HepG2 (cell line): Measurements from ENCODE around the gene HNRNPF. TPM values are rescaled to one million over a fixed set of nuclear protein-coding genes. Genes with fewer than 3 reads are reported as not detected.

ENCODE experiments used
- AGO1 ChIP-seq: fragments of 200-400 bp; formaldehyde crosslinking; IDR thresholded peaks from 2 replicates; pipeline ENCODE4 v1.6.1; 2017; ENCODE audit warnings: mild to moderate bottlenecking, low read depth, low read length, moderate library complexity; ENCODE audit not compliant: poor library complexity, severe bottlenecking
- ARID4A ChIP-seq: sonication (generic); formaldehyde crosslinking; IDR thresholded peaks from 2 replicates; pipeline ENCODE4 v1.5.0; 2020; ENCODE audit warnings: mild to moderate bottlenecking, missing genetic modification reagents, borderline replicate concordance
- ATF6 ChIP-seq: sonication (generic); formaldehyde crosslinking; conservative IDR thresholded peaks from 2 replicates; pipeline ENCODE4 v1.4.0; 2020; ENCODE audit warnings: missing genetic modification reagents
- CENPT ChIP-seq: sonication (generic); formaldehyde crosslinking; IDR thresholded peaks from 2 replicates; pipeline ENCODE4 v1.8.0; 2022; ENCODE audit warnings: low read depth, mild to moderate bottlenecking, moderate library complexity, missing genetic modification reagents
- ERF ChIP-seq: IDR thresholded peaks from 2 replicates; pipeline ENCODE4 v1.6.1; 2018; ENCODE audit warnings: missing biosample characterization, missing genetic modification reagents
- FOXA3 ChIP-seq: IDR thresholded peaks from 2 replicates; pipeline ENCODE4 v1.6.1; 2016; ENCODE audit warnings: missing genetic modification reagents, missing compliant biosample characterization
- HOXD1 ChIP-seq: sonication (generic); formaldehyde crosslinking; IDR thresholded peaks from 2 replicates; pipeline ENCODE4 v1.5.0; 2020; ENCODE audit warnings: missing genetic modification reagents
- KDM2A ChIP-seq: sonication (generic); formaldehyde crosslinking; IDR thresholded peaks from 2 replicates; pipeline ENCODE4 v1.4.0; 2020; ENCODE audit warnings: low read depth, missing genetic modification reagents, borderline replicate concordance
- MED13 ChIP-seq: sonication (generic); formaldehyde crosslinking; IDR thresholded peaks from 2 replicates; pipeline ENCODE4 v1.5.0; 2020; ENCODE audit warnings: missing genetic modification reagents
- MEF2D ChIP-seq: sonication (generic); formaldehyde crosslinking; IDR thresholded peaks from 2 replicates; pipeline ENCODE4 v1.5.1; 2020; ENCODE audit warnings: mild to moderate bottlenecking, missing genetic modification reagents
- MIXL1 ChIP-seq: IDR thresholded peaks from 2 replicates; pipeline ENCODE4 v1.6.1; 2016
- MTA3 ChIP-seq: sonication (generic); formaldehyde crosslinking; IDR thresholded peaks from 2 replicates; pipeline ENCODE4 v1.4.0; 2020; ENCODE audit warnings: missing genetic modification reagents
- SKI ChIP-seq: fragments of 450-650 bp; IDR thresholded peaks from one replicate; pipeline ENCODE4 v1.6.1; 2018; ENCODE audit warnings: mild to moderate bottlenecking; ENCODE audit not compliant: partially characterized antibody
- TEF ChIP-seq: sonication (generic); formaldehyde crosslinking; IDR thresholded peaks from 2 replicates; pipeline ENCODE4 v1.5.0; 2020; ENCODE audit warnings: missing genetic modification reagents
- ZBTB39 ChIP-seq: sonication (generic); formaldehyde crosslinking; IDR thresholded peaks from 2 replicates; pipeline ENCODE4 v1.5.0; 2020; ENCODE audit warnings: missing genetic modification reagents
- ZKSCAN5 ChIP-seq: sonication (generic); formaldehyde crosslinking; IDR thresholded peaks from 2 replicates; pipeline ENCODE4 v1.5.1; 2020; ENCODE audit warnings: mild to moderate bottlenecking, missing genetic modification reagents
- ZNF737 ChIP-seq: sonication (generic); formaldehyde crosslinking; IDR thresholded peaks from 2 replicates; pipeline ENCODE4 v1.5.0; 2020; ENCODE audit warnings: missing genetic modification reagents, mild to moderate bottlenecking, borderline replicate concordance
- ZNF747 ChIP-seq: sonication (generic); formaldehyde crosslinking; IDR thresholded peaks from 2 replicates; pipeline ENCODE4 v1.8.1; 2023; ENCODE audit warnings: missing genetic modification reagents, mild to moderate bottlenecking, borderline replicate concordance
- ZNF839 ChIP-seq: sonication (generic); formaldehyde crosslinking; IDR thresholded peaks from 2 replicates; pipeline ENCODE4 v1.4.0; 2020; ENCODE audit warnings: missing genetic modification reagents, mild to moderate bottlenecking, borderline replicate concordance
- polyA plus RNA-seq, 8 experiments: library from polyadenylated mRNA; depleted of rRNA in 3 of 8; stranded (reverse) in 7 of 8; unstranded in 1 of 8; fragments of >200 nt; fragmentation: Illumina TruSeq in 4 of 8; extraction: Trizol in 4 of 8; gene quantifications; 2 replicates each; pipeline versions ENCODE4 v1.2.1 to v1.2.3, GENCODE V29; 2011 to 2016; ENCODE audit warnings: low read depth in 4 of 8, missing spikeins in 1 of 8, mixed read lengths in 1 of 8; ENCODE audit not compliant: insufficient read depth in 1 of 8
- total RNA-seq, 5 experiments: library from RNA; depleted of rRNA; stranded (reverse); fragments of >200 nt; fragmentation: Illumina TruSeq; extraction: Trizol; gene quantifications; 2 replicates each; pipeline ENCODE4 v1.2.3, GENCODE V29; 2016; ENCODE audit warnings: low read depth in 1 of 5

Gene HNRNPF
- total and polyA plus RNA-seq, 2 of the 13 experiments (the other 11 are each of a cell fraction or from before 2014, with no cell fraction given): 166 to 308 TPM

- peak; percentile 92; the same call in 1 of the 2 replicates for TF ChIP-seq ZNF737 (CRISPR knock-in tag)
- peak; percentile 97; the same call in 1 of the 2 replicates for TF ChIP-seq ARID4A (CRISPR knock-in tag)
- TF ChIP-seq MIXL1 (CRISPR knock-in tag): 0 out of 2 replicates have a peak, but pooled peaks have one; percentile 9
- peak; percentile 18; the same call in 1 of the 2 replicates for TF ChIP-seq HOXD1 (CRISPR knock-in tag)
- peak; percentile 91 for TF ChIP-seq ERF
- TF ChIP-seq ZKSCAN5 (CRISPR knock-in tag): no peak
- TF ChIP-seq SKI: peak; percentile 36
- peak; percentile 95 for TF ChIP-seq ZNF747 (CRISPR knock-in tag)
- TF ChIP-seq MEF2D (CRISPR knock-in tag): peak; percentile 25; the same call in 1 of the 2 replicates
- no peak for TF ChIP-seq ATF6
- TF ChIP-seq CENPT (CRISPR knock-in tag): no peak
- TF ChIP-seq AGO1: peak; percentile 74
- 0 out of 2 replicates have a peak, but pooled peaks have one; percentile 75 for TF ChIP-seq ZNF839 (CRISPR knock-in tag)
- TF ChIP-seq KDM2A (CRISPR knock-in tag): peak; percentile 82
- peak; percentile 66; the same call in 1 of the 2 replicates for TF ChIP-seq FOXA3 (CRISPR knock-in tag)
- TF ChIP-seq MTA3 (CRISPR knock-in tag): no peak
- TF ChIP-seq TEF (CRISPR knock-in tag): no peak
- peak; percentile 53; the same call in 1 of the 2 replicates for TF ChIP-seq ZBTB39 (CRISPR knock-in tag)
- peak; percentile 69; the same call in 1 of the 2 replicates for TF ChIP-seq MED13 (CRISPR knock-in tag)
Measured at GRCh38 chr10:43436291-43437140, 27.5 kb upstream of the HNRNPF start, which contains the start of gene ZNF487 (continued).
